MCF 10A (cell line): ENCODE measurements around the gene CEP76. TPM values are rescaled to one million over a fixed set of nuclear protein-coding genes. Genes with fewer than 3 reads are reported as not detected.

Experiments used
- BruUV-seq: library from RNA; stranded (reverse); fragments of 400-500 nt; replicated peaks from 2 replicates; lab custom pipeline; 2021; lab: Mats Ljungman, UMichigan
- CTCF ChIA-PET: fragments of 300-600 bp; sonication (Branson Sonifier 250); formaldehyde crosslinking; extraction: SDS; loops from one replicate; lab custom pipeline; 2021; ENCODE audit warnings: antibody characterized with exemption, inconsistent platforms; lab: Yijun Ruan, JAX
- POLR2A ChIA-PET: fragments of 300-600, 350-650 bp; sonication (Branson Sonifier 250); formaldehyde crosslinking; extraction: SDS; loops from one replicate; lab custom pipeline; 2020; ENCODE audit warnings: antibody characterized with exemption, inconsistent platforms; lab: Yijun Ruan, JAX
- DNase-seq: peaks from one replicate; pipeline ENCODE4 v3.0.0-alpha.2; 2018; ENCODE audit not compliant: unreplicated experiment
- H3K27ac Mint-ChIP-seq: one replicate; pipeline ENCODE4 v1.8.0; 2022; ENCODE audit warnings: mild to moderate bottlenecking, low read depth, mixed read lengths; ENCODE audit not compliant: unreplicated experiment
- H3K27me3 Mint-ChIP-seq: one replicate; pipeline ENCODE4 v1.8.0; 2022; ENCODE audit warnings: mixed read lengths; ENCODE audit not compliant: insufficient read depth, unreplicated experiment
- H3K36me3 Mint-ChIP-seq: one replicate; pipeline ENCODE4 v1.8.0; 2022; ENCODE audit warnings: mild to moderate bottlenecking, moderate library complexity, mixed read lengths; ENCODE audit not compliant: insufficient read depth, unreplicated experiment
- H3K4me1 Mint-ChIP-seq: one replicate; pipeline ENCODE4 v1.8.0; 2022; ENCODE audit warnings: mixed read lengths; ENCODE audit not compliant: insufficient read depth, unreplicated experiment
- H3K4me3 Mint-ChIP-seq: one replicate; pipeline ENCODE4 v1.8.0; 2022; ENCODE audit warnings: mild to moderate bottlenecking, moderate library complexity, mixed read lengths; ENCODE audit not compliant: unreplicated experiment
- H3K9me3 Mint-ChIP-seq: one replicate; pipeline ENCODE4 v1.8.0; 2022; ENCODE audit warnings: mixed read lengths; ENCODE audit not compliant: unreplicated experiment
- intact Hi-C: fragments of 100-400 bp; cut with micrococcal nuclease; formaldehyde crosslinking; loops from 2 replicates; pipeline ENCODE4 v1.14.1; 2022
- total RNA-seq: library from RNA; stranded (reverse); gene quantifications from 2 replicates; pipeline ENCODE4 v1.2.3, GENCODE V29; 2022
- TF ChIP-seq, protein P1 (sequence below): fragments of 200-600 bp; IDR thresholded peaks from one replicate; pipeline ENCODE4 v1.8.0; 2022; ENCODE audit warnings: antibody characterized with exemption, mild to moderate bottlenecking; ENCODE audit not compliant: unreplicated experiment

The CEP76 gene
- total RNA-seq, 1 experiment from 2014 or later = 4.9 TPM

DNA sequence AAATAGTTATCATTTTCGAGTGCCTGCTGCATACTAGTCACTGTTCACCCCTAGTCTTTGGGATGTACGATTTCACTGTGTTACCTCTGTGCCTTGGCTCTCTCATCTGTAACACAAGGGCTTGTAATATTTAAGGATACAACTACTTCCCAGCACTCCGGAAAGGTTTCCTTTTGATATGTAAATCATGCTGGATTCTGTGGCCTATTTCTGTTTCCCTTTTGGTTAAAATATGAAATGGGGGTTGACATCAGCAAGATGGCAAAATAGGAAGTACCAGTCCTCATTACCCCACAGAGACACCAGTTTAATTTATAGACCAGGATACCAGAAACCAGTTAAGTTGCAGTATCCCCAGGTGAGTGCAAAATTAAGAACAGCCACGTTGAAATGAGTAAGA is 23.8 kb upstream of the CEP76 start:
- Mint-ChIP-seq H3K27ac (no peak overlapping the region), H3K9me3 (no peaks in the 10 kb centered on the region), H3K36me3 (peaks cover 49% of the 10 kb centered on the region), H3K4me1 (peaks cover 7% of the 10 kb centered on the region), H3K27me3 (no peaks in the 10 kb centered on the region), H3K4me3 (no peak overlapping the region)
- intact Hi-C loops = loop anchor here (10.0 kb wide), 1 partner anchor 332 kb away; no protein-coding TSS in a partner anchor
- DNase-seq = no peak
- BruUV-seq = no TSS peak
- ChIA-PET POLR2A (interaction anchor here (0.6 to 1.4 kb wide), 7 partner anchors 8 to 221 kb away, joined by 3 to 10 read pairs (median 4); no protein-coding TSS in a partner anchor), CTCF (interaction anchor here (0.5 to 11.2 kb wide), 21 partner anchors 8 to 335 kb away, joined by 3 to 162 read pairs (median 5); no protein-coding TSS in a partner anchor)
- TF ChIP-seq, protein P1, sequence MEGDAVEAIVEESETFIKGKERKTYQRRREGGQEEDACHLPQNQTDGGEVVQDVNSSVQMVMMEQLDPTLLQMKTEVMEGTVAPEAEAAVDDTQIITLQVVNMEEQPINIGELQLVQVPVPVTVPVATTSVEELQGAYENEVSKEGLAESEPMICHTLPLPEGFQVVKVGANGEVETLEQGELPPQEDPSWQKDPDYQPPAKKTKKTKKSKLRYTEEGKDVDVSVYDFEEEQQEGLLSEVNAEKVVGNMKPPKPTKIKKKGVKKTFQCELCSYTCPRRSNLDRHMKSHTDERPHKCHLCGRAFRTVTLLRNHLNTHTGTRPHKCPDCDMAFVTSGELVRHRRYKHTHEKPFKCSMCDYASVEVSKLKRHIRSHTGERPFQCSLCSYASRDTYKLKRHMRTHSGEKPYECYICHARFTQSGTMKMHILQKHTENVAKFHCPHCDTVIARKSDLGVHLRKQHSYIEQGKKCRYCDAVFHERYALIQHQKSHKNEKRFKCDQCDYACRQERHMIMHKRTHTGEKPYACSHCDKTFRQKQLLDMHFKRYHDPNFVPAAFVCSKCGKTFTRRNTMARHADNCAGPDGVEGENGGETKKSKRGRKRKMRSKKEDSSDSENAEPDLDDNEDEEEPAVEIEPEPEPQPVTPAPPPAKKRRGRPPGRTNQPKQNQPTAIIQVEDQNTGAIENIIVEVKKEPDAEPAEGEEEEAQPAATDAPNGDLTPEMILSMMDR = no peak

DNA sequence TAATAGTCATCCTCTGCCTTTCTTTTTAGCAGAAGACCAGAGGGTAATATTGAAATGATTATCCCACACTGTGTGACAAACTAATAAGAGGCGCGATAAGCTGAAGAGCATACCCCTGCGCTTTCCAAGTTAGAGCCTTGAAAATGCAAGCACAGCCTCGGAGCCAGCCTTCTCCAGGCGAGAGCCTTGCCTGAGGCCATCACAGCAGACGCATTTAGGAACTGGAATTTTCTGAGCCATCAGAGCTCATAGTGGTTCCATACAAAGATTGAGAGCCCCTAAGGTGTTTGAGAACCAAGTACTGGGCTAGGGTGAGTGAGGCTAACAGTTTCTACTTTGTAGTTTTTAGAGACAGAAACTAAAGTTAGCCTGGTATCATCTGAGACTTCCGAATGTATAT is 20.2 kb upstream of the CEP76 start:
- ChIA-PET POLR2A (interaction anchor here (0.6 to 1.2 kb wide), 4 partner anchors 19 to 208 kb away, joined by 3 read pairs; no protein-coding TSS in a partner anchor), CTCF (interaction anchor here (0.9 to 11.2 kb wide), 7 partner anchors 9 to 212 kb away, joined by 3 to 162 read pairs (median 3); no protein-coding TSS in a partner anchor)
- Mint-ChIP-seq H3K4me3 (no peak overlapping the region), H3K36me3 (peaks cover 77% of the 10 kb centered on the region), H3K4me1 (peaks cover 7% of the 10 kb centered on the region), H3K27ac (no peak overlapping the region), H3K9me3 (no peaks in the 10 kb centered on the region), H3K27me3 (no peaks in the 10 kb centered on the region)
- intact Hi-C loops = loop anchor here (10.0 kb wide), 1 partner anchor 328 kb away; no protein-coding TSS in a partner anchor
- TF ChIP-seq, protein P1 = no peak
- BruUV-seq = no TSS peak
- DNase-seq = no peak

DNA sequence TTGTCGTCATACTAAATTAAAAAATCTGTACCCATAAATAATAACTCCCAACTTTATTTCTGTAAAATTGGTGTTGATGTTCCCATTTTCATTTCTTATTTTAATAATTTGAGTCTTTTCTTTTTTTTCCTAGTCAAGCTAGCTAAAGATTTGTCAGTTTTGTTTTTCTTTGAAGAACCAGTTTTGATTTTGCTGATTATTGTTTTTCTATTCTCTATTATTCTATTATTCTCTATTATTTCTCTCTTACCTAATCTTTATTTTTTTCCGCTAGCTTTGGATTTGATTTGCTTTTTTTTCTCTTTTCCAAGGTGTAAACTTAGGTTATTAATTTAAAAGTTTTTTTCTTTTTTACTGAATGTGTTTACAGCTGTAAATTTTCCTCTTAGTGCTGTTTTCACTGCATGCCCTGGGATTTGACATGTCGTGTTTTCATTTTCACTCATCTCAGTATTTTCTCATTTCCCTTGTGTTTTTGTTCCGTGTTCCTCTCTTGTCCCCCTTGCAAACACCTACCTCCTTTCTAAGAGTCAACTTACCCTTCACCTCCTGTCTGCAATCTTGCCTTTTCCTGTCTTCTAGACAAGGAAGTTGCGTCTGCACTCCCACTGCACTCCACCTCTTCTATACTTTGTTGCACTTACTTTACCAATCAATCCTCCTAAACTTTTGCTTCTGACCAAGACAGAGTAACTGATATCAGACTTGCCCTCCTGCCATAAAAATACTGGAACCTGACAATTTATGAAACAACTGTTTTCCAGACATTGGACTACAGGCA is 19.2 kb upstream of the CEP76 start:
- no peak overlapping the region for H3K27ac Mint-ChIP-seq
- intact Hi-C loops = loop anchor here (10.0 kb wide), 1 partner anchor 327 kb away; no protein-coding TSS in a partner anchor
- H3K27me3 Mint-ChIP-seq = no peaks in the 10 kb centered on the region
- BruUV-seq = no TSS peak
- H3K9me3 Mint-ChIP-seq = no peaks in the 10 kb centered on the region
- DNase-seq = no peak
- H3K4me3 Mint-ChIP-seq = no peak overlapping the region
- H3K4me1 Mint-ChIP-seq = no peaks in the 10 kb centered on the region
- ChIA-PET POLR2A (no interaction called here), CTCF (interaction anchor here (1.0 to 11.2 kb wide), 5 partner anchors 23 to 213 kb away, joined by 3 to 162 read pairs (median 13); no protein-coding TSS in a partner anchor)
- TF ChIP-seq, protein P1 = no peak
- H3K36me3 Mint-ChIP-seq = peaks cover 78% of the 10 kb centered on the region

DNA sequence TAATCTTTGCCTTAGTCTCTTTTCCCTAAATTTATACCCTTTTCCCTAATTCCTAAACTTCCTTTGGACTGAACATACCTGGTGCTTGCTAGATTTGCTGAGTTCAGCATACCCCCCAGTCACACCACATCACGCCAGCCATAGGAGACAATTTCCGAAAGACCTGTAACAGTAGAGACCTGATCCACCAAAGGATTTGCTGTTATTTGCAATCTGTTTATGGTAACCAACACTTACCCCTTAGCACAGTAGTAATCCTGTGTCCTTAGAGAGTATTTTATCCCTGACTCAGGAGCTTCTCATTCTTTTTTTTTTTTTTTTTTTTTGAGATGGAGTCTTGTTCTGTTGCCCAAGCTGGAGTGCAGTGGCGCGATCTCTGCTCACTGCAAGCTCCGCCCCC is 8.9 kb upstream of the CEP76 start:
- Mint-ChIP-seq H3K27ac (no peak overlapping the region), H3K27me3 (no peaks in the 10 kb centered on the region), H3K36me3 (peaks cover 98% of the 10 kb centered on the region), H3K4me1 (no peaks in the 10 kb centered on the region), H3K4me3 (no peak overlapping the region), H3K9me3 (no peaks in the 10 kb centered on the region)
- CTCF ChIA-PET = interaction anchor here (0.6 to 1.6 kb wide), 4 partner anchors 11 to 319 kb away, joined by 3 to 4 read pairs (median 4); no protein-coding TSS in a partner anchor
- no peak for DNase-seq
- TF ChIP-seq, protein P1 = no peak
- POLR2A ChIA-PET = interaction anchor here (2.4 kb wide), 1 partner anchor 9 kb away, joined by 7 read pairs; the partner anchor contains the start of genes CEP76 and PSMG2
- no TSS peak for BruUV-seq
- intact Hi-C loops = no loop called here
